ENCODE measurements around the gene ENOSF1.

GRCh38 chr18:741931-742512 lies 29.6 kb upstream of the ENOSF1 start:
- TF ChIP-seq POLR2AphosphoS5 (IDR thresholded peaks at IDR 0.05) (no peak), CTCF (IDR thresholded peaks at IDR 0.05) (peak; percentile 58 to 71), EP300 (IDR thresholded peaks at IDR 0.05) (no peak), POLR2A (IDR thresholded peaks at IDR 0.05) (no peak)
